Measurements from ENCODE around the gene VAV3.
"Not testable (repeated sequence)": the region's sequence is repeated elsewhere in the genome, so short reads cannot be mapped to it uniquely, and the experiment has no call there.

The VAV3 gene

GRCh38 chr1:107739651-107740050, 225.3 kb downstream of the VAV3 start:
- Histone ChIP-seq H3K27me3 (ENCODE audit: control insufficient read depth, low read length) (no peaks in the 10 kb centered on the region), H3K9me2 (replicated peaks; ENCODE audit: control insufficient read depth, low read length) (no peaks in the 10 kb centered on the region), H3K4me2 (ENCODE audit: low read length) (peak overlapping the region; percentile 79), H3K79me2 (ENCODE audit: control insufficient read depth, low read length) (no peaks in the 10 kb centered on the region), H3K36me3 (ENCODE audit: control insufficient read depth, low read length) (peaks cover 9% of the 10 kb centered on the region), H3K4me1 (ENCODE audit: control insufficient read depth, low read length) (peaks cover 61% of the 10 kb centered on the region), H3K4me3 (ENCODE audit: low read length) (peak overlapping the region; percentile 62), H3F3A (ENCODE audit: control insufficient read depth, insufficient read depth) (peaks cover 12% of the 10 kb centered on the region), H3K27ac (ENCODE audit: low read depth, low read length) (peak overlapping the region; percentile 90), H3K9me3 (ENCODE audit: control insufficient read depth, insufficient read depth, low read length) (no peaks in the 10 kb centered on the region), H4K20me1 (ENCODE audit: control insufficient read depth, insufficient read depth, low read depth, low read length) (no peaks in the 10 kb centered on the region)
- no peak for TF ChIP-seq EZH2phosphoT487 (IDR thresholded peaks at IDR 0.05; ENCODE audit: borderline replicate concordance, low read length)
- peak; percentile 24 for TF ChIP-seq CTCF (IDR thresholded peaks at IDR 0.05; ENCODE audit: low read depth, low read length, poor library complexity, severe bottlenecking)

GRCh38 chr1:107739201-107739600, 225.8 kb downstream of the VAV3 start:
- H3K27ac ChIP-seq (ENCODE audit: low read depth, low read length): peak overlapping the region; percentile 90
- H3K79me2 ChIP-seq (ENCODE audit: control insufficient read depth, low read length): no peaks in the 10 kb centered on the region
- H3K9me2 ChIP-seq (replicated peaks; ENCODE audit: control insufficient read depth, low read length): no peaks in the 10 kb centered on the region
- H3K4me1 ChIP-seq (ENCODE audit: control insufficient read depth, low read length): peaks cover 61% of the 10 kb centered on the region
- H3K27me3 ChIP-seq (ENCODE audit: control insufficient read depth, low read length): no peaks in the 10 kb centered on the region
- H4K20me1 ChIP-seq (ENCODE audit: control insufficient read depth, insufficient read depth, low read depth, low read length): no peaks in the 10 kb centered on the region
- peaks cover 9% of the 10 kb centered on the region for H3K36me3 ChIP-seq (ENCODE audit: control insufficient read depth, low read length)
- H3F3A ChIP-seq (ENCODE audit: control insufficient read depth, insufficient read depth): peaks cover 12% of the 10 kb centered on the region
- no peaks in the 10 kb centered on the region for H3K9me3 ChIP-seq (ENCODE audit: control insufficient read depth, insufficient read depth, low read length)
- peak overlapping the region; percentile 79 for H3K4me2 ChIP-seq (ENCODE audit: low read length)
- TF ChIP-seq CTCF (IDR thresholded peaks at IDR 0.05; ENCODE audit: low read depth, low read length, poor library complexity, severe bottlenecking) (no peak), EZH2phosphoT487 (IDR thresholded peaks at IDR 0.05; ENCODE audit: borderline replicate concordance, low read length) (no peak)
- H3K4me3 ChIP-seq (ENCODE audit: low read length): peak overlapping the region; percentile 62

GRCh38 chr1:107733401-107733800, 231.6 kb downstream of the VAV3 start:
- not testable (repeated sequence) for H3K27me3 ChIP-seq (ENCODE audit: control insufficient read depth, low read length); H3K36me3 ChIP-seq (ENCODE audit: control insufficient read depth, low read length); H3K4me2 ChIP-seq (ENCODE audit: low read length); H4K20me1 ChIP-seq (ENCODE audit: control insufficient read depth, insufficient read depth, low read depth, low read length); H3K9me3 ChIP-seq (ENCODE audit: control insufficient read depth, insufficient read depth, low read length); H3K79me2 ChIP-seq (ENCODE audit: control insufficient read depth, low read length); H3K4me3 ChIP-seq (ENCODE audit: low read length); H3K9me2 ChIP-seq (replicated peaks; ENCODE audit: control insufficient read depth, low read length); H3K27ac ChIP-seq (ENCODE audit: low read depth, low read length); H3F3A ChIP-seq (ENCODE audit: control insufficient read depth, insufficient read depth)
- H3K4me1 ChIP-seq (ENCODE audit: control insufficient read depth, low read length): peaks cover 14% of the 10 kb centered on the region

- no peaks in the 10 kb centered on the region for H3K27me3 ChIP-seq (ENCODE audit: control insufficient read depth, low read length)
- H4K20me1 ChIP-seq (ENCODE audit: control insufficient read depth, insufficient read depth, low read depth, low read length): no peaks in the 10 kb centered on the region
- H3K4me2 ChIP-seq (ENCODE audit: low read length): no peak overlapping the region
- no peaks in the 10 kb centered on the region for H3K9me3 ChIP-seq (ENCODE audit: control insufficient read depth, insufficient read depth, low read length)
- no peaks in the 10 kb centered on the region for H3K9me2 ChIP-seq (replicated peaks; ENCODE audit: control insufficient read depth, low read length)
- no peaks in the 10 kb centered on the region for H3K79me2 ChIP-seq (ENCODE audit: control insufficient read depth, low read length)
- TF ChIP-seq CTCF (IDR thresholded peaks at IDR 0.05; ENCODE audit: low read depth, low read length, poor library complexity, severe bottlenecking) (no peak), EZH2phosphoT487 (IDR thresholded peaks at IDR 0.05; ENCODE audit: borderline replicate concordance, low read length) (no peak)
- H3K4me3 ChIP-seq (ENCODE audit: low read length): no peak overlapping the region
- no peaks in the 10 kb centered on the region for H3K36me3 ChIP-seq (ENCODE audit: control insufficient read depth, low read length)
- H3K27ac ChIP-seq (ENCODE audit: low read depth, low read length): no peak overlapping the region
- H3F3A ChIP-seq (ENCODE audit: control insufficient read depth, insufficient read depth): no peaks in the 10 kb centered on the region
- no peaks in the 10 kb centered on the region for H3K4me1 ChIP-seq (ENCODE audit: control insufficient read depth, low read length)
Measured at GRCh38 chr1:107727866-107728265, 237.1 kb downstream of the VAV3 start.
